OCI-M2 (cell line): Measurements from ENCODE around the gene RSPH6A.

Experiments used
- DNase-seq: peaks from one replicate; lab custom pipeline; 2025; ENCODE audit not compliant: unreplicated experiment; lab: John Stamatoyannopoulos, UW

RSPH6A gene

GRCh38 chr19:45781214-45782161, 33.6 kb downstream of the RSPH6A start:
- DNase-seq = no peak

- no peak for DNase-seq
These were observed 34.5 kb downstream of the RSPH6A start for GRCh38 chr19:45780448-45781213.

- DNase-seq = no peak
These were observed 35.0 kb downstream of the RSPH6A start for GRCh38 chr19:45780146-45780447.

- no peak for DNase-seq
These were observed 35.6 kb downstream of the RSPH6A start for GRCh38 chr19:45779231-45780145.

- no peak for DNase-seq
These were observed 37.0 kb downstream of the RSPH6A start for GRCh38 chr19:45778010-45778661.

- no peak for DNase-seq
These were observed 37.6 kb downstream of the RSPH6A start for GRCh38 chr19:45777395-45777961.

- no peak for DNase-seq
These were observed 40.3 kb downstream of the RSPH6A start for GRCh38 chr19:45774765-45775164.

GRCh38 chr19:45773384-45773783, 41.7 kb downstream of the RSPH6A start:
- no peak for DNase-seq

GRCh38 chr19:45772912-45773311, 42.2 kb downstream of the RSPH6A start:
- no peak for DNase-seq

GRCh38 chr19:45772130-45772840, 42.8 kb downstream of the RSPH6A start:
- no peak for DNase-seq

- no peak for DNase-seq
These were observed 43.7 kb downstream of the RSPH6A start for GRCh38 chr19:45771311-45771933.

- peak; percentile 60 for DNase-seq
These were observed 44.7 kb downstream of the RSPH6A start for GRCh38 chr19:45770192-45771101.

- no peak for DNase-seq
These were observed 45.3 kb downstream of the RSPH6A start for GRCh38 chr19:45769821-45770191.

GRCh38 chr19:45768984-45769782, 45.9 kb downstream of the RSPH6A start, which contains the start of gene SIX5:
Gene SIX5, minus strand, starts transcription at chr19:45769252. Its CDS starts 408 bp downstream, at chr19:45768844.
- peak; percentile 95 for DNase-seq

GRCh38 chr19:45768655-45768983, 46.5 kb downstream of the RSPH6A start:
- no peak for DNase-seq

- no peak for DNase-seq
These were observed 47.0 kb downstream of the RSPH6A start for GRCh38 chr19:45767881-45768654.

GRCh38 chr19:45767410-45767880, 47.7 kb downstream of the RSPH6A start:
- DNase-seq = peak; percentile 54
